AG09309 (cell line): Measurements from ENCODE around the gene XRCC5.

Experiments used
- DNase-seq: peaks from one replicate; pipeline ENCODE4 v3.0.0-alpha.2; 2010; ENCODE audit warnings: low read depth
- H3K4me3 ChIP-seq: 2 replicates; pipeline ENCODE4 v1.5.1; 2011; ENCODE audit warnings: mild to moderate bottlenecking, low read depth, low read length, moderate library complexity; ENCODE audit not compliant: control insufficient read depth
- TF ChIP-seq, protein P1 (sequence below): IDR thresholded peaks from 2 replicates; pipeline ENCODE4 v1.5.1; 2011; ENCODE audit warnings: mild to moderate bottlenecking, low read depth, low read length, inconsistent platforms; ENCODE audit not compliant: insufficient read depth, control insufficient read depth; ENCODE audit errors: missing control alignments

The XRCC5 gene

DNA sequence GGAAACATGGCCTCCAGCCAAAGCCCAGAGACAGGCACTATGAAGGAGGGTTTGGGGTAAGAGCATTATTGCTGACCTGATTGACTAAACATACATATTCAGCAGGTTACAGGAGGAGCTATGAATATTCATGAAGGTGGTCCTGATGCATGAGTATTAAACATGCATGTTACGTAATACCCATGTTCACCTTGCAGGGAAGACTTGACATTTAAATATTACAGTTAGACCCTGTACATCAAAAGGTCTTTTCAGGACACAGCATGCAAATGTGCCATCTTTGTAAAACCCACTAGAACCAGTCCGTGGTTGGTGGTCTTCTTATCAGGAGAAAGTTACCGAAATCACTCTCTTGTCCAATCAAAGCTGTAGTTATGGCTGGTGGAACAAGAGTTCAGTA lies 59.9 kb downstream of the XRCC5 start:
- no peak for DNase-seq
- no peak overlapping the region for H3K4me3 ChIP-seq
- TF ChIP-seq, protein P1, sequence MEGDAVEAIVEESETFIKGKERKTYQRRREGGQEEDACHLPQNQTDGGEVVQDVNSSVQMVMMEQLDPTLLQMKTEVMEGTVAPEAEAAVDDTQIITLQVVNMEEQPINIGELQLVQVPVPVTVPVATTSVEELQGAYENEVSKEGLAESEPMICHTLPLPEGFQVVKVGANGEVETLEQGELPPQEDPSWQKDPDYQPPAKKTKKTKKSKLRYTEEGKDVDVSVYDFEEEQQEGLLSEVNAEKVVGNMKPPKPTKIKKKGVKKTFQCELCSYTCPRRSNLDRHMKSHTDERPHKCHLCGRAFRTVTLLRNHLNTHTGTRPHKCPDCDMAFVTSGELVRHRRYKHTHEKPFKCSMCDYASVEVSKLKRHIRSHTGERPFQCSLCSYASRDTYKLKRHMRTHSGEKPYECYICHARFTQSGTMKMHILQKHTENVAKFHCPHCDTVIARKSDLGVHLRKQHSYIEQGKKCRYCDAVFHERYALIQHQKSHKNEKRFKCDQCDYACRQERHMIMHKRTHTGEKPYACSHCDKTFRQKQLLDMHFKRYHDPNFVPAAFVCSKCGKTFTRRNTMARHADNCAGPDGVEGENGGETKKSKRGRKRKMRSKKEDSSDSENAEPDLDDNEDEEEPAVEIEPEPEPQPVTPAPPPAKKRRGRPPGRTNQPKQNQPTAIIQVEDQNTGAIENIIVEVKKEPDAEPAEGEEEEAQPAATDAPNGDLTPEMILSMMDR, result no peak

DNA sequence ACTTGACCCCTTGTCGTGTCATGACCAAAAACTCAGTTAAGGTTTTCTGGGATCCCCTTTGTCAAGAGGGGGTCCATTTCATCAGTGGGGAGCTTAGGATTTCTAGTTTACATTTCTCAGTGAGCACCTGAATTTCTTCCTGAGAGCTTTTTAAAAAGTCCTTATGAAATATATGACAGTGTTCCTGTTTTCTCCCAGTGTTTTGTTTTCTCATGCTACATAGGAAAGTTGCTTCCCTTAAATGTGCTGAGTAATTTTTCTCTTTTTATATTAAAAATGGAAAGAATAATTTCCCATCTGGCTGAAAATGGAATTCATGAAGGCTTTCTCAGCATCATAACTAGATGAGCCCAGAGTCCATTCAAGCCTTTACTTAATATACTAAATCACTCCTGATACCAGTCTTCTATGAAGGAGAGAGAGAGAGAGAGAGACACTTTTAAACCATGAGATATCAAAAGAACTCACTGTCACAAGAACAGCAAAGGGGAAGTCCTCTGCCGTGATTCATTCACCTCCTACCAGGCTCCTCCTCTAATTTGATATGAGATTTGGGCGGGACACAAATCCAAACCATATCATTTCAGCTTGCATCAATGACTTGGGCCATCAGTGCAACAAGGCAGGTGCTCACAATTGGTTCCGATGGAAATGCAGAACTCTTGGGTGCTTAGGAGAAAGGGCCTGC lies 61.1 kb downstream of the XRCC5 start:
- TF ChIP-seq, protein P1, result no peak
- H3K4me3 ChIP-seq, result no peak overlapping the region
- no peak for DNase-seq

DNA sequence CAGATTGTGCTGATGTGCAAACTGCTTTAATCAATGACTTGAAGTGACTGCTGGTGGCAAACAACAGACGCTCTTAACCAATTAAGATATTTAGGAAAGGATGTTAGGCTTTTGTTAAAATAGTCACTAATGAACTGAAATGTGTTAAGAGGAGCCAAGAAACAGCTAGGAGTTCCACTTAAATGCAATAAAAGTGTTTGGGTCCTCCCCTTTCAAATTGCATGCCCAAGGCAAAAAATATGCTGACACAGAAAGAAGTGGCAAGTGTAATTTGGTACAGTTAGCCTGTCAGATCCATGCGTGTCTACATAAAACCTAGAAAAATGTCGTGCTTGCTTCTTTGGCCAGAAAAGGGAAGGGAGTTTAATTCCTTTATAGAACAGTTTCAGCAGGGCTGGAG lies 61.9 kb downstream of the XRCC5 start:
- TF ChIP-seq, protein P1, result no peak
- DNase-seq, result no peak
- H3K4me3 ChIP-seq, result no peak overlapping the region

DNA sequence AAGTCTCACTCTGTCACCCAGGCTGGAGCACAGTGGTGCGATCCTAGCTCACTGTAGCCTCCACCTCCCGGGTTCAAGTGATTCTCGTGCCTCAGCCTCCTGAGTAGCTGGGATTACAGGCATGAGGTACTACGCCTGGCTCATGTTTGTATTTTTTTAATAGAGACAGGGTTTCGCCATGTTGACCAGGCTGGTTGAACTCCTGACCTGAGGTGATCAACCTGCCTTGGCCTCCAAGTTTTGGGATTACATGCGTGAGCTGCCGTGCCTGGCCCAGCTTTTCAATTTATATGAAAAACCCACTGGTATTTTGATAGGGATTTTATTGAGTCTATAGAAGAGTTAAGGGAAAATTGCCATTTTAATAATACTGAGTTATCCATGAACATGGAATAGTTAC lies 63.3 kb downstream of the XRCC5 start:
- H3K4me3 ChIP-seq, result no peak overlapping the region
- no peak for DNase-seq
- TF ChIP-seq, protein P1, result no peak

DNA sequence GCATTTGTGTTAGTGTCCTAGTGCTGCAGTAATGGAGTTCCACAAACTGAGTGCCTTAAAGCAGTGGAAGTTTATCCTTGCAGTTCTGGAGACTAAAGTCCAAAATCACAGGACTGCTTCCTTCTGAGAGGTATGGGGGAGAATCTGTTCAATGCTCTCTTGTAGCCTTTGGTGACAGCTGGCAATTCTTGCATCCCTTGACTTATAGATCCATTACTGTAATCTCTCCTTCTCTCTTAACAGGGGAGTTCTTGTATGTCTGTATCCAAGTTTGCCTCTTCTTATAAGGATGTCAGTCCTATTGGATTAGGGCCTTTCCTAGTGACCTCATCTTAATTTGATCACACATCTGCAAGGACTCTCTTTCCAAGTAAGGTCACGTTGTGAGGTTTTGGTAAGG lies 69.9 kb downstream of the XRCC5 start:
- TF ChIP-seq, protein P1, result no peak
- DNase-seq, result no peak
- no peak overlapping the region for H3K4me3 ChIP-seq

DNA sequence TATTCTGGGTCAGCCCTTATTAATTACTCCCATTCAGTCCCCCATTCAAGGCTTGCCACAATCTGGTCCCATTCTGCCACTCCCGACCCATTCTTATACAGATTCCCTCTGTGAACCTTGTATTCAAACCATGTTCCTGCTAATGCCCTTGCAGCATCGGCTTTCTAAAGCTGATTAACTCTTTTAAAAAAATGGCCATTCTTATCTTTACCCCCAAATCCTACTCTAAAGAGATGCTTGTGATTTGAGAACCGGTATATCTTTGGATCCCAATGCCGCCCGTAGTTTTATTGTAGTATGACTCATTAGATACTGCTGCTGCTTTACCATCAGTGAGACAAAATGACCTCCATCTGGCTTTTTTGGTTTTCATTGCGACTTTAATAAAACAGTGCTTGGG lies 72.2 kb downstream of the XRCC5 start:
- no peak overlapping the region for H3K4me3 ChIP-seq
- DNase-seq, result no peak
- TF ChIP-seq, protein P1, result no peak

DNA sequence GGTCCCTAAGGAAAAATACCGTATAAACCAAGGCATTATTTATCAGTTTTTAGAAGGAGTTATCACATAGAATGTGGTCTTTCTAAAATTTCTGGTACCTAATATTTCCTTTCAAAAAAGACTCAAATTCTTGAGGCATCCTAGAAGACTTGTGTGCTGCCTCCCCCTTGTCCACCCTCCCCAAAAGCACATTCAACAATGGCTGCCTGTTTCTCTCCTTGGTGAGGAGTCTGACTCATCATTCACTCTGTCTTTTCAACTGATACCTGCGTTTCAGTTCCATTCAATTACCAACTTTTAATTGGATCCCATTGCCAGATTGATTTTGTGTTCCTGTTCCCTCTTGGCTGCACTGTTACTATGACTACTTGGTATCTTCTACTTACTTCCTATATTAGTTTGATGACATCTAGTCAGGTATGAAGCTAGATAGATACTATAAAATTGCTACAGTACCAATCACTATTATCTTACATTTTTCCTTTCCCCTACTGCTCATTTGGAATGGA lies 72.9 kb downstream of the XRCC5 start:
- no peak for DNase-seq
- H3K4me3 ChIP-seq, result no peak overlapping the region
- TF ChIP-seq, protein P1, result no peak
